ENCODE results near the gene AUTS2. TPM values are rescaled to one million over a fixed set of nuclear protein-coding genes. Genes with fewer than 3 reads are reported as not detected.

AUTS2 gene
- total and polyA plus RNA-seq, 2 experiments from 2014 or later, result 3.0 to 4.4 TPM

DNA sequence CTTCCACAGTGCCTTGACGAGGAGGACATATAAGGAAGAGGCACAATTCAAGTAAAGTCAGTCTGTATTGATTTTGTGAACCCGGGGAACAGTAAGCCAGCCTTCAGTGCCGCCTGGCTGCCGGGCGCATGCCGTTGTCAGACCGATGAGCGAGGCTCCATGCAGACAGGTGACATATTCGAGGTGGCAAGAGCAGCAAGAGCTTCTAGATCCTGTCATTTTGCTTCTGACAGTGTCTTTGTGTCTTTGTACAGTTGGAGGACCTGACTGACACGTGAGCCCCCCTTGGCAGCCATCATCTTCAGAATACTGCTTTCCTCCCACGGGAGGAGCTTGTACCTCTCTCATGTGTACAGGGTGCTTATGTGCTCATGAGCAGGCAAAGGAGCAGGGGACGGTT, 1146.2 kb downstream of the AUTS2 start:
- Histone ChIP-seq H3K36me3 (ENCODE audit: low read depth) (no peaks in the 10 kb centered on the region), H3K9me3 (ENCODE audit: low read depth) (no peaks in the 10 kb centered on the region), H3F3A (ENCODE audit: insufficient read depth) (no peaks in the 10 kb centered on the region), H3K27me3 (replicated peaks; ENCODE audit: insufficient read depth) (no peaks in the 10 kb centered on the region), H3K4me2 (ENCODE audit: unreplicated experiment) (no peak overlapping the region), H3K27ac (no peak overlapping the region), H3K79me2 (ENCODE audit: insufficient read depth) (peaks cover 39% of the 10 kb centered on the region), H3K4me1 (ENCODE audit: insufficient read depth) (no peaks in the 10 kb centered on the region), H4K20me1 (ENCODE audit: insufficient read depth) (no peaks in the 10 kb centered on the region), H3K9me2 (ENCODE audit: insufficient read depth) (no peaks in the 10 kb centered on the region), H2AFZ (no peak overlapping the region), H3K4me3 (no peak overlapping the region), H3K9ac (no peak overlapping the region)
- in situ Hi-C loops (cut with MboI), result no loop called here
- DNase-seq, result no peak
- 91 to 96% methylated on average over 12 of the region's 12 CpGs for WGBS, 2 experiments (ENCODE audit: low coverage in 1 of 2, low lambda C conversion rate in 2 of 2, missing lambda C conversion rate in 2 of 2)
- no peak for TF ChIP-seq EZH2phosphoT487 (IDR thresholded peaks at IDR 0.05; ENCODE audit: insufficient read depth, low read depth)
- TF ChIP-seq EZH2 (IDR thresholded peaks at IDR 0.05; ENCODE audit: insufficient read depth, poor library complexity, severe bottlenecking), result no peak

DNA sequence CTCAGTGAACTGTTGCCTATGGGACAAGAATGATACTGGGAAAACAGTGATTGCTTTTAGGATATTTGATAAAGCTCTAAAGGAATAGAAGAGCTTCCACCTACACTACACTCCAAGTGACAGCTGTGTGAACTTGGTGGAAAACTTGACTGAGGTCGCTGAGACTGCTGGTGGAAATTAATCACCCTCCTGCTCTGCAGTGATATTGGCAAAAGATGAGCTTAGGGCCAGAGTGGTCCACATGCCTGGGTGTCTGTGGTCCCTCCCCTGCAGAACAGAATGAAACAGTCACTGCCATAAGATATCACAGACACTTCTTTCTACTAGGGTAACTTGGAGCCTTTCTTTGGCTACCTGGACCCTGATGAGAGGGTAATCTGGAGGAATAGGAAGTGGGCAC, 1151.6 kb downstream of the AUTS2 start:
- Histone ChIP-seq H3K79me2 (ENCODE audit: insufficient read depth) (peaks cover 51% of the 10 kb centered on the region), H3K9me2 (ENCODE audit: insufficient read depth) (no peaks in the 10 kb centered on the region), H3F3A (ENCODE audit: insufficient read depth) (no peaks in the 10 kb centered on the region), H3K9ac (no peak overlapping the region), H4K20me1 (ENCODE audit: insufficient read depth) (no peaks in the 10 kb centered on the region), H3K36me3 (ENCODE audit: low read depth) (no peaks in the 10 kb centered on the region), H3K9me3 (ENCODE audit: low read depth) (no peaks in the 10 kb centered on the region), H3K4me3 (no peak overlapping the region), H3K4me1 (ENCODE audit: insufficient read depth) (no peaks in the 10 kb centered on the region; the same call in 1 of the 2 replicates), H3K27me3 (replicated peaks; ENCODE audit: insufficient read depth) (no peaks in the 10 kb centered on the region), H2AFZ (no peak overlapping the region), H3K4me2 (ENCODE audit: unreplicated experiment) (no peak overlapping the region), H3K27ac (no peak overlapping the region)
- no peak for TF ChIP-seq EZH2phosphoT487 (IDR thresholded peaks at IDR 0.05; ENCODE audit: insufficient read depth, low read depth)
- no peak for TF ChIP-seq EZH2 (IDR thresholded peaks at IDR 0.05; ENCODE audit: insufficient read depth, poor library complexity, severe bottlenecking)
- no peak for DNase-seq
- WGBS, 2 experiments (ENCODE audit: low coverage in 1 of 2, low lambda C conversion rate in 2 of 2, missing lambda C conversion rate in 2 of 2), result 82 to 97% methylated on average over 1 of the region's 1 CpG
- in situ Hi-C loops (cut with MboI), result no loop called here

DNA sequence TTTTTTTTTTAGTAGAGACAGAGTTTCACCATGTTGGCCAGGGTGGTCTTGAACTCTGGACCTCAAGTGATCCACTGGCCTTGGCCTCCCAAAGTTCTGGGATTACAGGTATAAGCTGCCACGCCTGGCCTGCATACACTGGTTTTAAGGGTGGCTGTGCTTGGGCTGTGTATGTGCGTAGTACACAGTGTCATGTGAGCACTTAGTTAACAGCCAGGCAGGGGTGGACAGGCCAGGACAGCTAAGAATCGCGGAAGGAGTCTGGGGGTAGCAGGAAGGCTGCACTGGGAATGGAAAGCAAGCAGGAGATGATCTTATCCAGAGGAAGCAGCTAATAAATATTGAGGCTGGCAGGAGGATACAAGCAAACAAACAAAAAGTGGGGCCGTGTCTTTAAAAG, 1153.6 kb downstream of the AUTS2 start:
- WGBS, 2 experiments (ENCODE audit: low coverage in 1 of 2, low lambda C conversion rate in 2 of 2, missing lambda C conversion rate in 2 of 2), result 91% methylated on average over 5 of the region's 5 CpGs
- H3K79me2 ChIP-seq (ENCODE audit: insufficient read depth), result peaks cover 57% of the 10 kb centered on the region
- TF ChIP-seq EZH2 (IDR thresholded peaks at IDR 0.05; ENCODE audit: insufficient read depth, poor library complexity, severe bottlenecking), result no peak
- TF ChIP-seq EZH2phosphoT487 (IDR thresholded peaks at IDR 0.05; ENCODE audit: insufficient read depth, low read depth), result no peak
- no peaks in the 10 kb centered on the region for H3K36me3 ChIP-seq (ENCODE audit: low read depth)
- in situ Hi-C loops (cut with MboI), result no loop called here
- H4K20me1 ChIP-seq (ENCODE audit: insufficient read depth), result no peaks in the 10 kb centered on the region
- no peaks in the 10 kb centered on the region for H3K9me2 ChIP-seq (ENCODE audit: insufficient read depth)
- no peaks in the 10 kb centered on the region for H3K27me3 ChIP-seq (replicated peaks; ENCODE audit: insufficient read depth)
- no peak overlapping the region for H2AFZ ChIP-seq
- H3K4me3 ChIP-seq, result no peak overlapping the region
- H3K9ac ChIP-seq, result no peak overlapping the region
- no peaks in the 10 kb centered on the region for H3K9me3 ChIP-seq (ENCODE audit: low read depth)
- H3K27ac ChIP-seq, result no peak overlapping the region
- H3K4me1 ChIP-seq (ENCODE audit: insufficient read depth), result no peaks in the 10 kb centered on the region; the same call in 1 of the 2 replicates
- H3K4me2 ChIP-seq (ENCODE audit: unreplicated experiment), result no peak overlapping the region
- DNase-seq, result no peak
- H3F3A ChIP-seq (ENCODE audit: insufficient read depth), result no peaks in the 10 kb centered on the region

DNA sequence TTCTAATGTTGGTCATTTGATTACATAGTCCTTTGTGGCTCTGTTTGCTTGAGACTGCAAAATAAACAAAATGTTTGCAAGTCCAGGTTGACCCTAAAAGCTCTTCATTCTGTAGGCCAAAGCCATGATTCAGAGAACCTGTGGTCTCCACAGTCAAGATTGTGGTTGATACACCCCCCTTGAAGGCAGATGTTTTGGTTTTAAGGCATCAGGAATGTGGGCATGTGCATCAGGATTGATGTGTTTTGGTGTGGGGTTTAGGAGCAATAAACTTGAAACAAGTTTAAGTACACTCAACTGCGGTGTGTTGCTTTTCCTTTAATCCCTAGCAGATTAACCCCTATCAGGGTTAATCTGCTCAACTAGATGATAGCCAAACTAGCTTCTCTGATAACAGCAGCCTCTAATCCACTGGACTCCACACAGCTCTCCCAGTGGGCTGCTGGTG, 1154.5 kb downstream of the AUTS2 start:
- WGBS, 2 experiments (ENCODE audit: low coverage in 1 of 2, low lambda C conversion rate in 2 of 2, missing lambda C conversion rate in 2 of 2), result 77 to 83% methylated on average over 1 of the region's 1 CpG
- Histone ChIP-seq H4K20me1 (ENCODE audit: insufficient read depth) (no peaks in the 10 kb centered on the region), H3K27me3 (replicated peaks; ENCODE audit: insufficient read depth) (no peaks in the 10 kb centered on the region)

DNA sequence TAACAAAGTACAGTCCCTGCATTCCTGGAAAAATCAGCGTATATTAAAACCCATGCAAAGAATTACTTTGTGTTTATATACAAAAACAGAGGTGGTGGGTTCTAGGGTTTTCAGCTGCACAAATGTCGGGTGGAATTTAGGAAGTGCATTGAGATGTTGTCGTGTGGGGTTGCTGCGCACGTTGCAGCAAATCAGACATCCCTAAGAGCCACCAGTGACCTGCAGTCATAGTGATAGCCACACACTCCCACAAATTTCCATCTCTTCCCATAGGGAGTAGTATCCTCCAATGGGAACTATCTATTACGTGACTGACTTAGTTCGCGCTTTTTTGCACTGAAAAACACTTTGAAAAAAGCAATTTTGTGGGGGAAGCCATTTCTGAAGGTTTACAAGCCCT, 1158.5 kb downstream of the AUTS2 start:
- no peak overlapping the region for H3K4me2 ChIP-seq (ENCODE audit: unreplicated experiment)
- no peaks in the 10 kb centered on the region; the same call in 1 of the 2 replicates for H3K4me1 ChIP-seq (ENCODE audit: insufficient read depth)
- no peaks in the 10 kb centered on the region for H3F3A ChIP-seq (ENCODE audit: insufficient read depth)
- TF ChIP-seq EZH2phosphoT487 (IDR thresholded peaks at IDR 0.05; ENCODE audit: insufficient read depth, low read depth) (no peak), EZH2 (IDR thresholded peaks at IDR 0.05; ENCODE audit: insufficient read depth, poor library complexity, severe bottlenecking) (no peak)
- H3K9me2 ChIP-seq (ENCODE audit: insufficient read depth), result no peaks in the 10 kb centered on the region
- no peak overlapping the region for H3K27ac ChIP-seq
- no peaks in the 10 kb centered on the region for H3K27me3 ChIP-seq (replicated peaks; ENCODE audit: insufficient read depth)
- in situ Hi-C loops (cut with MboI), result no loop called here
- peaks cover 32% of the 10 kb centered on the region for H3K79me2 ChIP-seq (ENCODE audit: insufficient read depth)
- H3K4me3 ChIP-seq, result no peak overlapping the region
- 96% methylated on average over 8 of the region's 8 CpGs for WGBS, 2 experiments (ENCODE audit: low coverage in 1 of 2, low lambda C conversion rate in 2 of 2, missing lambda C conversion rate in 2 of 2)
- no peaks in the 10 kb centered on the region for H3K9me3 ChIP-seq (ENCODE audit: low read depth)
- no peak overlapping the region for H3K9ac ChIP-seq
- DNase-seq, result no peak
- H4K20me1 ChIP-seq (ENCODE audit: insufficient read depth), result no peaks in the 10 kb centered on the region
- no peaks in the 10 kb centered on the region for H3K36me3 ChIP-seq (ENCODE audit: low read depth)
- no peak overlapping the region for H2AFZ ChIP-seq

More for the DNA sequence above, 1154.5 kb downstream of the AUTS2 start:
- in situ Hi-C loops (cut with MboI), result no loop called here
- Histone ChIP-seq H3F3A (ENCODE audit: insufficient read depth) (no peaks in the 10 kb centered on the region), H3K4me2 (ENCODE audit: unreplicated experiment) (no peak overlapping the region), H3K9ac (no peak overlapping the region), H3K79me2 (ENCODE audit: insufficient read depth) (peaks cover 57% of the 10 kb centered on the region), H3K9me2 (ENCODE audit: insufficient read depth) (no peaks in the 10 kb centered on the region), H2AFZ (no peak overlapping the region), H3K36me3 (ENCODE audit: low read depth) (no peaks in the 10 kb centered on the region), H3K4me1 (ENCODE audit: insufficient read depth) (no peaks in the 10 kb centered on the region; the same call in 1 of the 2 replicates), H3K27ac (no peak overlapping the region), H3K9me3 (ENCODE audit: low read depth) (no peaks in the 10 kb centered on the region), H3K4me3 (no peak overlapping the region)
- TF ChIP-seq EZH2phosphoT487 (IDR thresholded peaks at IDR 0.05; ENCODE audit: insufficient read depth, low read depth), result no peak
- no peak for TF ChIP-seq EZH2 (IDR thresholded peaks at IDR 0.05; ENCODE audit: insufficient read depth, poor library complexity, severe bottlenecking)
- peak; percentile 10 for DNase-seq

Data from GM23248 (cell line).